SK-N-SH (cell line): ENCODE measurements around the gene MKS1. TPM values are rescaled to one million over a fixed set of nuclear protein-coding genes. Genes with fewer than 3 reads are reported as not detected.
A peak's percentile ranks its signal among the peaks of the same experiment; 100 is the strongest.

Experiments
- CTCF ChIA-PET: fragments of 300-600, 350-600 bp; formaldehyde crosslinking; extraction: SDS; loops from one replicate; lab custom pipeline; 2021; lab: Yijun Ruan, JAX
- POLR2A ChIA-PET: fragments of 350-600 bp; sonication (Branson Sonifier 250); formaldehyde crosslinking; extraction: SDS; loops from one replicate; lab custom pipeline; 2020; ENCODE audit warnings: antibody characterized with exemption, inconsistent platforms; lab: Yijun Ruan, JAX
- DNase-seq: peaks from one replicate; pipeline ENCODE4 v3.0.0; 2012
- H2AFZ ChIP-seq: fragments of 200-600 bp; sonication (generic); 2 replicates; pipeline ENCODE4 v1.8.1; 2016; ENCODE audit warnings: antibody characterized with exemption, mild to moderate bottlenecking, low read depth
- H3F3A ChIP-seq: fragments of 200-600 bp; sonication (generic); replicated peaks from 2 replicates; pipeline ENCODE3; 2016; ENCODE audit warnings: antibody characterized with exemption, mild to moderate bottlenecking; ENCODE audit not compliant: insufficient read depth
- H3K27ac ChIP-seq, 2 experiments: fragments of 200-500 bp in 1 of 2; fragments of 200-600 bp in 1 of 2; sonication (Bioruptor generic) in 1 of 2; sonication (generic), shearing (Covaris generic) in 1 of 2; 2 replicates each; pipeline versions ENCODE4 v1.5.1 to v1.6.1; 2014 to 2016; ENCODE audit warnings: low read depth in 2 of 2, inconsistent platforms in 1 of 2, low read length in 1 of 2, mild to moderate bottlenecking in 1 of 2, mixed read lengths in 1 of 2
- H3K27me3 ChIP-seq: fragments of 200-600 bp; sonication (generic), shearing (Covaris generic); 2 replicates; pipeline ENCODE4 v1.6.1; 2016; ENCODE audit warnings: mixed run types; ENCODE audit not compliant: insufficient read depth
- H3K36me3 ChIP-seq, 2 experiments: fragments of 200-500 bp in 1 of 2; fragments of 200-600 bp in 1 of 2; sonication (Bioruptor generic) in 1 of 2; sonication (generic) in 1 of 2; replicated peaks in 1 of 2; 2 replicates each; pipeline versions ENCODE3 to v1.5.1; 2014 to 2016; ENCODE audit warnings: low read length in 1 of 2, mild to moderate bottlenecking in 1 of 2; ENCODE audit not compliant: insufficient read depth in 2 of 2, control insufficient read depth in 1 of 2
- H3K4me1 ChIP-seq, 2 experiments: fragments of 200-500 bp in 1 of 2; fragments of 200-600 bp in 1 of 2; sonication (Bioruptor generic) in 1 of 2; sonication (generic), shearing (Covaris generic) in 1 of 2; 2 replicates each; pipeline versions ENCODE4 v1.5.1 to v1.6.1; 2014 to 2016; ENCODE audit warnings: low read depth in 1 of 2, low read length in 1 of 2, mixed run types in 1 of 2; ENCODE audit not compliant: insufficient read depth in 2 of 2, control insufficient read depth in 1 of 2
- H3K4me2 ChIP-seq: fragments of 200-600 bp; sonication (generic), shearing (Covaris generic); 2 replicates; pipeline ENCODE4 v1.6.1; 2017; ENCODE audit warnings: mixed run types
- H3K4me3 ChIP-seq, 2 experiments: fragments of 200-500 bp in 1 of 2; fragments of 200-600 bp in 1 of 2; sonication (Bioruptor generic) in 1 of 2; sonication (generic), shearing (Covaris generic) in 1 of 2; 2 replicates each; pipeline versions ENCODE4 v1.5.1 to v1.8.1; 2014 to 2016; ENCODE audit warnings: low read depth in 2 of 2, inconsistent platforms in 1 of 2, low read length in 1 of 2, mild to moderate bottlenecking in 1 of 2, mixed read lengths in 1 of 2, moderate library complexity in 1 of 2
- H3K79me2 ChIP-seq: fragments of 200-600 bp; sonication (generic); 2 replicates; pipeline ENCODE4 v1.8.1; 2017; ENCODE audit warnings: mild to moderate bottlenecking; ENCODE audit not compliant: insufficient read depth
- H3K9ac ChIP-seq: fragments of 200-600 bp; sonication (generic); 2 replicates; pipeline ENCODE4 v1.6.1; 2017; ENCODE audit warnings: mixed run types
- H3K9me2 ChIP-seq: fragments of 200-600 bp; sonication (generic); 2 replicates; pipeline ENCODE4 v1.6.1; 2017; ENCODE audit warnings: mixed run types
- H3K9me3 ChIP-seq: fragments of 200-600 bp; sonication (generic); 2 replicates; pipeline ENCODE4 v1.6.1; 2017; ENCODE audit warnings: mixed run types, mild to moderate bottlenecking, moderate library complexity
- H4K20me1 ChIP-seq: fragments of 200-600 bp; sonication (generic); 2 replicates; pipeline ENCODE4 v1.6.1; 2017; ENCODE audit warnings: mild to moderate bottlenecking, mixed run types; ENCODE audit not compliant: insufficient read depth
- CHD2 ChIP-seq: fragments of 150-350 bp; IDR thresholded peaks from 2 replicates; pipeline ENCODE4 v1.6.1; 2018; ENCODE audit warnings: low read length; ENCODE audit not compliant: partially characterized antibody
- EZH2phosphoT487 ChIP-seq: fragments of 200-600 bp; sonication (generic); IDR thresholded peaks from 2 replicates; pipeline ENCODE4 v1.6.1; 2017; ENCODE audit warnings: low read depth, mixed run types, mild to moderate bottlenecking, antibody characterized with exemption, moderate library complexity, borderline replicate concordance
- FOXJ3 ChIP-seq: sonication (generic); formaldehyde crosslinking; IDR thresholded peaks from 2 replicates; pipeline ENCODE4 v1.5.1; 2020; ENCODE audit warnings: mild to moderate bottlenecking, missing genetic modification reagents
- GATA2 ChIP-seq: sonication (generic); formaldehyde crosslinking; IDR thresholded peaks from 2 replicates; pipeline ENCODE4 v1.5.0; 2020; ENCODE audit warnings: mild to moderate bottlenecking, missing genetic modification reagents
- MEF2A ChIP-seq: IDR thresholded peaks from 2 replicates; pipeline ENCODE4 v1.4.0; 2012; ENCODE audit warnings: low read depth, borderline replicate concordance
- MXI1 ChIP-seq: IDR thresholded peaks from 2 replicates; pipeline ENCODE4 v1.6.1; 2012; ENCODE audit warnings: mild to moderate bottlenecking, low read depth, low read length, improper control_type of control experiment
- POLR2AphosphoS5 ChIP-seq: IDR thresholded peaks from 2 replicates; pipeline ENCODE4 v1.6.1; 2012; ENCODE audit warnings: low read depth, low read length
- REST ChIP-seq: IDR thresholded peaks from 2 replicates; pipeline ENCODE4 v1.6.1; 2012; ENCODE audit warnings: mild to moderate bottlenecking, low read depth, low read length, moderate library complexity
- RFX5 ChIP-seq: IDR thresholded peaks from 2 replicates; pipeline ENCODE4 v1.6.1; 2012; ENCODE audit warnings: mild to moderate bottlenecking, improper control_type of control experiment, low read length
- TCF12 ChIP-seq: IDR thresholded peaks from 2 replicates; pipeline ENCODE4 v1.4.0; 2012
- YY1 ChIP-seq: IDR thresholded peaks from 2 replicates; pipeline ENCODE4 v1.4.0; 2012; ENCODE audit warnings: low read depth, mild to moderate bottlenecking
- WGBS: methylation state at CpG from one replicate; pipeline ENCODE4 v1.1.6; 2017; ENCODE audit warnings: low lambda C conversion rate; 5-methylcytosine and 5-hydroxymethylcytosine counted together
- polyA plus RNA-seq, 3 experiments: library from polyadenylated mRNA; depleted of rRNA; stranded (reverse); fragments of >200 nt; gene quantifications; 2 replicates each; pipeline ENCODE4 v1.2.3, GENCODE V29; 2012

The MKS1 gene
- polyA plus RNA-seq, 1 of the 3 experiments (the other 2 are of a cell fraction) = 28.5 TPM

- TF ChIP-seq MEF2A = no peak
- TF ChIP-seq REST = peak; percentile 41; the same call in 1 of the 2 replicates
- no peak for TF ChIP-seq RFX5
- TF ChIP-seq MXI1 = peak; percentile 91
- TF ChIP-seq GATA2 = no peak
- no peak; the same call in 1 of the 2 replicates for TF ChIP-seq FOXJ3 (CRISPR knock-in tag)
- no peak for TF ChIP-seq YY1
- no peak for TF ChIP-seq EZH2phosphoT487
Measured at GRCh38 chr17:58249270-58250133, 30.4 kb upstream of the MKS1 start (continued).

GRCh38 chr17:58248955-58249269 lies 29.9 kb upstream of the MKS1 start:
- peak overlapping the region; percentile 47 to 71 for H3K4me3 ChIP-seq
- POLR2A ChIA-PET = interaction anchor here (1.0 kb wide), 1 partner anchor 103 kb away, joined by 3 read pairs; the partner anchor contains the start of gene SUPT4H1
- no peaks in the 10 kb centered on the region for H3K36me3 ChIP-seq
- CTCF ChIA-PET = interaction anchor here (0.6 to 4.7 kb wide), 63 partner anchors 10 to 821 kb away, joined by 3 to 73 read pairs (median 6); partner anchors contain the start of genes LPO, MKS1, RNF43 and SUPT4H1
- H3K9me3 ChIP-seq = no peaks in the 10 kb centered on the region
- H3K27me3 ChIP-seq = peaks cover 80% of the 10 kb centered on the region
- no peaks in the 10 kb centered on the region for H3F3A ChIP-seq
- H3K9ac ChIP-seq = no peak overlapping the region
- no peaks in the 10 kb centered on the region for H4K20me1 ChIP-seq
- no peaks in the 10 kb centered on the region for H3K9me2 ChIP-seq
- TF ChIP-seq CHD2 (no peak), GATA2 (no peak), POLR2AphosphoS5 (no peak), TCF12 (no peak)
- peak overlapping the region; percentile 97; the same call in 1 of the 2 replicates for H2AFZ ChIP-seq
- 45% methylated on average over 8 of the region's 10 CpGs for WGBS
- H3K27ac ChIP-seq = no peak overlapping the region
- H3K79me2 ChIP-seq = no peaks in the 10 kb centered on the region
- peaks cover 0 to 8% of the 10 kb centered on the region in 2 experiments; a peak in 1 of 4 replicates for H3K4me1 ChIP-seq
- no peak for DNase-seq
- H3K4me2 ChIP-seq = peak overlapping the region; percentile 96
